Caco-2 (cell line): ENCODE results near the gene TRPC4. TPM values are rescaled to one million over a fixed set of nuclear protein-coding genes. Genes with fewer than 3 reads are reported as not detected.

Experiments used
- BruUV-seq: library from RNA; stranded (reverse); fragments of 400-500 nt; replicated peaks from 2 replicates; lab custom pipeline; 2021; lab: Mats Ljungman, UMichigan
- CTCF ChIA-PET: fragments of 300-600 bp; sonication (Branson Sonifier 250); formaldehyde crosslinking; loops from one replicate; lab custom pipeline; 2022; ENCODE audit warnings: antibody characterized with exemption; lab: Charles Lee
- POLR2A ChIA-PET: fragments of 300-600 bp; sonication (Branson Sonifier 250); formaldehyde crosslinking; loops from one replicate; lab custom pipeline; 2022; ENCODE audit warnings: antibody characterized with exemption; lab: Charles Lee
- DNase-seq, 2 experiments: peaks; one replicate each; pipeline versions ENCODE4 v3.0.0 to v3.0.0-alpha.2; 2020 to 2022
- H3K27me3 ChIP-seq: replicated peaks from 2 replicates; pipeline ENCODE4 v1.6.0; 2011; ENCODE audit warnings: low read length; ENCODE audit not compliant: control insufficient read depth, insufficient read depth
- H3K36me3 ChIP-seq: 2 replicates; pipeline ENCODE4 v1.5.1; 2011; ENCODE audit warnings: low read length; ENCODE audit not compliant: control insufficient read depth, insufficient read depth
- H3K4me1 ChIP-seq: fragments of 250-450 bp; sonication (Bioruptor Pico); 2 replicates; pipeline ENCODE4 v1.5.1; 2020; ENCODE audit warnings: mild to moderate bottlenecking
- H3K4me3 ChIP-seq: 2 replicates; pipeline ENCODE4 v1.5.1; 2011; ENCODE audit warnings: low read depth, mild to moderate bottlenecking, control low read depth, low read length
- H3K9me3 ChIP-seq: fragments of 250-450 bp; sonication (Bioruptor Pico); 2 replicates; pipeline ENCODE4 v1.5.1; 2020; ENCODE audit warnings: mild to moderate bottlenecking, moderate library complexity
- H3K27ac Mint-ChIP-seq: one replicate; pipeline ENCODE4 v1.8.0; 2022; ENCODE audit warnings: mixed read lengths; ENCODE audit not compliant: unreplicated experiment
- H3K27me3 Mint-ChIP-seq: one replicate; pipeline ENCODE4 v1.8.0; 2022; ENCODE audit warnings: mixed read lengths; ENCODE audit not compliant: insufficient read depth, unreplicated experiment
- H3K36me3 Mint-ChIP-seq: one replicate; pipeline ENCODE4 v1.8.0; 2022; ENCODE audit warnings: mild to moderate bottlenecking, mixed read lengths; ENCODE audit not compliant: insufficient read depth, unreplicated experiment
- H3K4me1 Mint-ChIP-seq: one replicate; pipeline ENCODE4 v1.8.0; 2022; ENCODE audit warnings: low read depth, mixed read lengths; ENCODE audit not compliant: unreplicated experiment
- H3K4me3 Mint-ChIP-seq: one replicate; pipeline ENCODE4 v1.8.0; 2022; ENCODE audit warnings: mild to moderate bottlenecking, moderate library complexity, mixed read lengths; ENCODE audit not compliant: unreplicated experiment
- H3K9me3 Mint-ChIP-seq: one replicate; pipeline ENCODE4 v1.8.0; 2022; ENCODE audit warnings: mixed read lengths; ENCODE audit not compliant: unreplicated experiment
- intact Hi-C: fragments of 100-400 bp; cut with micrococcal nuclease; formaldehyde crosslinking; loops from one replicate; pipeline ENCODE4 v1.10.0; 2022; ENCODE audit not compliant: unreplicated experiment
- total RNA-seq: library from RNA; stranded (reverse); gene quantifications from 2 replicates; pipeline ENCODE4 v1.2.3, GENCODE V29; 2022
- TF ChIP-seq, protein P1 (sequence below), 2 experiments: fragments of 200-600 bp in 1 of 2; IDR thresholded peaks; 1 replicate in 1 of 2; 2 replicates in 1 of 2; pipeline versions ENCODE4 v1.5.1 to v1.8.0; 2011 to 2022; ENCODE audit warnings: antibody characterized with exemption in 1 of 2, control low read depth in 1 of 2, inconsistent platforms in 1 of 2, low read depth in 1 of 2, low read length in 1 of 2, mild to moderate bottlenecking in 1 of 2, moderate library complexity in 1 of 2; ENCODE audit not compliant: insufficient read depth in 1 of 2, severe bottlenecking in 1 of 2, unreplicated experiment in 1 of 2

The TRPC4 gene
- total RNA-seq, 1 experiment from 2014 or later, result not detected

DNA sequence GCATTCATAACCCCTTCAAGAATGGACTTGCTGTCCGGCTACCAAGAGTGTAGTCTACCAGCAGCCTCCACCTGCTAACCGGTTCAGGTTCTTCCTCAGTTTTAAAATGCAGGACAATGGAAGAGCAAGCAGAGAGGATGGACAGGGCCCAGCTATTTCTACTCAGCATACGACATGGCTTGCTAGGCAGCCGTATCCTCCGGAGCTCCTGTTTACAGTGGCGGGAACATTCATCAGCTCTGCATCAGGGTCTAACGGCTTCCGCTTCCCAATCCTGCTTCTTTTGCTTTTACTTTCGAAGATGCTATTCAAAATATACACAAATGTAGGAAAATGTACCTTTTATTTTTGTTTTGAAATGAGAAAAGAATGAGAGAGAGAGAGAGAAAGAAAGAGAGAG, 118.5 kb downstream of the TRPC4 start:
- no peaks in the 10 kb centered on the region for H3K4me1 Mint-ChIP-seq

DNA sequence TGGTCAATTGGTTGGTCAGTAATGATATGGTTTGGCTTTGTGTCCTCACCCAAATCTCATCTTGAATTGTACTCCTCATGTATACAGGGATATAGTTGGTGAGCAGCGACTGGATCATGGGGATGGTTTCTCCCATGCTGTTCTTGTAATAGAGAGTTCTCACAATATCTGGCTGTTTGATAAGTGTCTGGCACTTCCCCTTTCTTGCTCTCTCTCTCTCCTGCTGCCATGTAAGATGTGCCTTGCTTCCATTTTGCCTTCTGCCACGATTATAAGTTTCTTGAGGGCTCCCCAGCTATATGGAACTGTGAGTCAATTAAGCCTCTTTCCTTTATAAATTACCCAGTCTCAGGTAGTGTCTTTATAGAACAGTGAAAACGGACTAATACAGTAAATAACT, 120.7 kb downstream of the TRPC4 start:
- H3K27me3 Mint-ChIP-seq, result peaks cover 11% of the 10 kb centered on the region
- no peak overlapping the region for H3K4me3 Mint-ChIP-seq
- ChIA-PET POLR2A (no interaction called here), CTCF (no interaction called here)
- H3K36me3 Mint-ChIP-seq, result no peaks in the 10 kb centered on the region
- no peaks in the 10 kb centered on the region for H3K9me3 ChIP-seq
- H3K4me3 ChIP-seq, result no peak overlapping the region
- H3K27ac Mint-ChIP-seq, result no peak overlapping the region
- H3K4me1 Mint-ChIP-seq, result no peaks in the 10 kb centered on the region
- TF ChIP-seq, protein P1, sequence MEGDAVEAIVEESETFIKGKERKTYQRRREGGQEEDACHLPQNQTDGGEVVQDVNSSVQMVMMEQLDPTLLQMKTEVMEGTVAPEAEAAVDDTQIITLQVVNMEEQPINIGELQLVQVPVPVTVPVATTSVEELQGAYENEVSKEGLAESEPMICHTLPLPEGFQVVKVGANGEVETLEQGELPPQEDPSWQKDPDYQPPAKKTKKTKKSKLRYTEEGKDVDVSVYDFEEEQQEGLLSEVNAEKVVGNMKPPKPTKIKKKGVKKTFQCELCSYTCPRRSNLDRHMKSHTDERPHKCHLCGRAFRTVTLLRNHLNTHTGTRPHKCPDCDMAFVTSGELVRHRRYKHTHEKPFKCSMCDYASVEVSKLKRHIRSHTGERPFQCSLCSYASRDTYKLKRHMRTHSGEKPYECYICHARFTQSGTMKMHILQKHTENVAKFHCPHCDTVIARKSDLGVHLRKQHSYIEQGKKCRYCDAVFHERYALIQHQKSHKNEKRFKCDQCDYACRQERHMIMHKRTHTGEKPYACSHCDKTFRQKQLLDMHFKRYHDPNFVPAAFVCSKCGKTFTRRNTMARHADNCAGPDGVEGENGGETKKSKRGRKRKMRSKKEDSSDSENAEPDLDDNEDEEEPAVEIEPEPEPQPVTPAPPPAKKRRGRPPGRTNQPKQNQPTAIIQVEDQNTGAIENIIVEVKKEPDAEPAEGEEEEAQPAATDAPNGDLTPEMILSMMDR (IDR thresholded peaks at IDR 0.05; ENCODE audit: insufficient read depth in 1 of 2, low read depth in 1 of 2, low read length in 1 of 2, severe bottlenecking in 1 of 2, unreplicated experiment in 1 of 2), result no peak
- H3K4me1 ChIP-seq, result peaks cover 3% of the 10 kb centered on the region
- no peak for DNase-seq
- H3K27me3 ChIP-seq, result no peaks in the 10 kb centered on the region
- no peaks in the 10 kb centered on the region for H3K36me3 ChIP-seq
- intact Hi-C loops, result no loop called here
- no TSS peak for BruUV-seq
- H3K9me3 Mint-ChIP-seq, result no peaks in the 10 kb centered on the region

More for the DNA sequence above, 118.5 kb downstream of the TRPC4 start:
- Histone ChIP-seq H3K4me3 (no peak overlapping the region), H3K27me3 (no peaks in the 10 kb centered on the region), H3K9me3 (no peaks in the 10 kb centered on the region), H3K36me3 (no peaks in the 10 kb centered on the region), H3K4me1 (peaks cover 6% of the 10 kb centered on the region)
- H3K4me3 Mint-ChIP-seq, result no peak overlapping the region
- H3K27ac Mint-ChIP-seq, result no peak overlapping the region
- TF ChIP-seq, protein P1 (IDR thresholded peaks at IDR 0.05; ENCODE audit: insufficient read depth in 1 of 2, low read depth in 1 of 2, low read length in 1 of 2, severe bottlenecking in 1 of 2, unreplicated experiment in 1 of 2), result no peak
- peaks cover 12% of the 10 kb centered on the region for H3K27me3 Mint-ChIP-seq
- BruUV-seq, result no TSS peak
- intact Hi-C loops, result no loop called here
- H3K36me3 Mint-ChIP-seq, result no peaks in the 10 kb centered on the region
- ChIA-PET CTCF (no interaction called here), POLR2A (no interaction called here)
- no peak for DNase-seq
- no peaks in the 10 kb centered on the region for H3K9me3 Mint-ChIP-seq

DNA sequence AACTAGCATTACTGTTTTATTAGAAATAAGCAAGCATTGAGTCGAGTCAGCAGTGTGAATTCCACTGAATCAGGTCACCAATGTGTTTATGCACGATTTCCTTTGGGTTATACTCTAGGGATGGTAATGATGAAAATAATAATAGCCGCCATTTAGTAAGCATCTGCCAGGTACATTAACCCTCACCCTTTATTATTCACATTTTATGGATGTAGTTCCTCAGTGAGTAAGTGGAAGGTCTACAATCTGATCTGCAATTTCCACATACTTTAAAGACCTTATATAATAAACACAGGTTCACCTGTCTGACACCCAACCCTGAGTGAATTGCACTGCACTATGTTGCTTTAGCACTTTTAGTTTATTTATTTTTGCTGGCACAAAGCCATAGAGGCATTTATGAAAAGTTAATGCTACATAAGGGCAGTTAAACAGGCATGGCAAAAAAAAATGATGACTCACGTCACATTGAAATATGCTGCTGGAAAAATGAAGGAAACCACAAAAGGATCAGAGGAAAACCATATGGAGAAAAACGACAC, 122.4 kb downstream of the TRPC4 start:
- no TSS peak for BruUV-seq
- Mint-ChIP-seq H3K4me3 (no peak overlapping the region), H3K36me3 (no peaks in the 10 kb centered on the region), H3K4me1 (no peaks in the 10 kb centered on the region), H3K27ac (no peak overlapping the region), H3K27me3 (peaks cover 9% of the 10 kb centered on the region), H3K9me3 (no peaks in the 10 kb centered on the region)
- CTCF ChIA-PET, result no interaction called here
- no peaks in the 10 kb centered on the region for H3K36me3 ChIP-seq
- TF ChIP-seq, protein P1 (IDR thresholded peaks at IDR 0.05; ENCODE audit: insufficient read depth in 1 of 2, low read depth in 1 of 2, low read length in 1 of 2, severe bottlenecking in 1 of 2, unreplicated experiment in 1 of 2), result no peak
- POLR2A ChIA-PET, result no interaction called here
- no peaks in the 10 kb centered on the region for H3K27me3 ChIP-seq
- no peak for DNase-seq
- H3K4me3 ChIP-seq, result no peak overlapping the region
- H3K4me1 ChIP-seq, result no peaks in the 10 kb centered on the region
- no peaks in the 10 kb centered on the region for H3K9me3 ChIP-seq
- intact Hi-C loops, result no loop called here
